GM12872 (cell line): ENCODE data around the gene FGA.

ENCODE experiments used
- TF ChIP-seq, protein P1 (sequence below): IDR thresholded peaks from 3 replicates; pipeline ENCODE4 v1.5.1; 2011; ENCODE audit warnings: low read depth, mild to moderate bottlenecking, low read length, moderate library complexity; ENCODE audit not compliant: insufficient read depth

The FGA gene

GRCh38 chr4:154573190-154573870, 17.2 kb downstream of the FGA start:
- TF ChIP-seq, protein P1, sequence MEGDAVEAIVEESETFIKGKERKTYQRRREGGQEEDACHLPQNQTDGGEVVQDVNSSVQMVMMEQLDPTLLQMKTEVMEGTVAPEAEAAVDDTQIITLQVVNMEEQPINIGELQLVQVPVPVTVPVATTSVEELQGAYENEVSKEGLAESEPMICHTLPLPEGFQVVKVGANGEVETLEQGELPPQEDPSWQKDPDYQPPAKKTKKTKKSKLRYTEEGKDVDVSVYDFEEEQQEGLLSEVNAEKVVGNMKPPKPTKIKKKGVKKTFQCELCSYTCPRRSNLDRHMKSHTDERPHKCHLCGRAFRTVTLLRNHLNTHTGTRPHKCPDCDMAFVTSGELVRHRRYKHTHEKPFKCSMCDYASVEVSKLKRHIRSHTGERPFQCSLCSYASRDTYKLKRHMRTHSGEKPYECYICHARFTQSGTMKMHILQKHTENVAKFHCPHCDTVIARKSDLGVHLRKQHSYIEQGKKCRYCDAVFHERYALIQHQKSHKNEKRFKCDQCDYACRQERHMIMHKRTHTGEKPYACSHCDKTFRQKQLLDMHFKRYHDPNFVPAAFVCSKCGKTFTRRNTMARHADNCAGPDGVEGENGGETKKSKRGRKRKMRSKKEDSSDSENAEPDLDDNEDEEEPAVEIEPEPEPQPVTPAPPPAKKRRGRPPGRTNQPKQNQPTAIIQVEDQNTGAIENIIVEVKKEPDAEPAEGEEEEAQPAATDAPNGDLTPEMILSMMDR, result no peak

- TF ChIP-seq, protein P1, result no peak
Observed at GRCh38 chr4:154569584-154569983, 21.0 kb downstream of the FGA start.

DNA sequence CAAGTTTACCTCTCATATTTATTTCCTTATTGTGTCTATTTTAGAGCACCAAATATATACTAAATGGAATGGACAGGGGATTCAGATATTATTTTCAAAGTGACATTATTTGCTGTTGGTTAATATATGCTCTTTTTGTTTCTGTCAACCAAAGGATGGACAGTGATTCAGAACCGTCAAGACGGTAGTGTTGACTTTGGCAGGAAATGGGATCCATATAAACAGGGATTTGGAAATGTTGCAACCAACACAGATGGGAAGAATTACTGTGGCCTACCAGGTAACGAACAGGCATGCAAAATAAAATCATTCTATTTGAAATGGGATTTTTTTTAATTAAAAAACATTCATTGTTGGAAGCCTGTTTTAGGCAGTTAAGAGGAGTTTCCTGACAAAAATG, 21.5 kb downstream of the FGA start:
- TF ChIP-seq, protein P1, result no peak

DNA sequence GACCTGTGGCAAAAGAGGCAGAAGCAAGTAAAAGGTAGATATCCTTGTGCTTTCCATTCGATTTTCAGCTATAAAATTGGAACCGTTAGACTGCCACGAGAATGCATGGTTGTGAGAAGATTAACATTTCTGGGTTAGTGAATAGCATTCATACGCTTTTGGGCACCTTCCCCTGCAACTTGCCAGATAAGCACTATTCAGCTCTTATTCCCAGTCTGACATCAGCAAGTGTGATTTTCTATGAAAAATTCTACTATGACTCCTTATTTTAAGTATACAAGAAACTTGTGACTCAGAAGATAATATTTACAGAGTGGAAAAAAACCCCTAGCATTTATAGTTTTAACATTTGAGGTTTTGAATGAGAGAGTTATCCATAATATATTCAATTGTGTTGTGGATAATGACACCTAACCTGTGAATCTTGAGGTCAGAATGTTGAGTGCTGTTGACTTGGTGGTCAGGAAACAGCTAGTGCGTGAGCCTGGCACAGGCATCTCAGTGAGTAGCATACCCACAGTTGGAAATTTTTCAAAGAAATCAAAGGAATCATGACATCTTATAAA, 23.8 kb downstream of the FGA start:
- TF ChIP-seq, protein P1, result no peak

DNA sequence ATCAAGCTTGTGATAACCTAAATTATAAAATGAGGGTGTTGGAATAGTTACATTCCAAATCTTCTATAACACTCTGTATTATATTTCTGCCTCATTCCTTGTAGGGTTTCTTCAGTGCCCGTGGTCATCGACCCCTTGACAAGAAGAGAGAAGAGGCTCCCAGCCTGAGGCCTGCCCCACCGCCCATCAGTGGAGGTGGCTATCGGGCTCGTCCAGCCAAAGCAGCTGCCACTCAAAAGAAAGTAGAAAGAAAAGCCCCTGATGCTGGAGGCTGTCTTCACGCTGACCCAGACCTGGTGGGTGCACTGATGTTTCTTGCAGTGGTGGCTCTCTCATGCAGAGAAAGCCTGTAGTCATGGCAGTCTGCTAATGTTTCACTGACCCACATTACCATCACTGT, 24.8 kb downstream of the FGA start:
- TF ChIP-seq, protein P1, result no peak

GRCh38 chr4:154564311-154564710, 26.2 kb downstream of the FGA start:
- TF ChIP-seq, protein P1, result no peak

- TF ChIP-seq, protein P1, result no peak
Observed at GRCh38 chr4:154562697-154563254, 27.8 kb downstream of the FGA start, which contains the start of gene FGB. Gene FGB, plus strand, starts transcription at chr4:154563011. Its CDS starts 8 bp downstream, at chr4:154563019.
